Karpas-422 (cell line): ENCODE results near the gene VEPH1. TPM values are rescaled to one million over a fixed set of nuclear protein-coding genes. Genes with fewer than 3 reads are reported as not detected.

Experiments used
- DNase-seq: peaks from one replicate; pipeline ENCODE4 v3.0.0-alpha.2; 2015
- H2AFZ ChIP-seq: fragments of 200-600 bp; sonication (generic); 2 replicates; pipeline ENCODE4 v1.6.1; 2014; ENCODE audit warnings: antibody characterized with exemption, low read length, mixed read lengths
- H3K27ac ChIP-seq: fragments of 200-600 bp; sonication (generic); 2 replicates; pipeline ENCODE4 v1.5.1; 2014; ENCODE audit warnings: mild to moderate bottlenecking, low read length, moderate library complexity
- H3K27me3 ChIP-seq: fragments of 200-600 bp; sonication (generic); 2 replicates; pipeline ENCODE4 v1.6.1; 2014; ENCODE audit warnings: low read length, mixed read lengths
- H3K36me3 ChIP-seq: fragments of 200-600 bp; sonication (generic); 2 replicates; pipeline ENCODE4 v1.6.1; 2014; ENCODE audit warnings: low read length, mixed read lengths; ENCODE audit not compliant: insufficient read depth
- H3K4me1 ChIP-seq: fragments of 200-600 bp; sonication (generic); 2 replicates; pipeline ENCODE4 v1.6.1; 2014; ENCODE audit warnings: mild to moderate bottlenecking, low read length, mixed read lengths
- H3K4me2 ChIP-seq: fragments of 200-600 bp; sonication (generic); 2 replicates; pipeline ENCODE4 v1.6.1; 2014; ENCODE audit warnings: low read length, low read depth, mild to moderate bottlenecking; ENCODE audit not compliant: poor library complexity, severe bottlenecking
- H3K4me3 ChIP-seq: fragments of 200-600 bp; sonication (generic); 2 replicates; pipeline ENCODE4 v1.5.1; 2014; ENCODE audit warnings: mild to moderate bottlenecking, antibody characterized with exemption, low read length, mixed read lengths
- H3K79me2 ChIP-seq: fragments of 200-600 bp; sonication (generic); 2 replicates; pipeline ENCODE4 v1.6.1; 2014; ENCODE audit warnings: mild to moderate bottlenecking, low read length, mixed read lengths
- H3K9ac ChIP-seq: fragments of 200-600 bp; sonication (generic); 2 replicates; pipeline ENCODE4 v1.6.0; 2014; ENCODE audit warnings: low read length
- H3K9me2 ChIP-seq: fragments of 200-600 bp; sonication (generic), shearing (Covaris generic); replicated peaks from 2 replicates; pipeline ENCODE4 v1.6.0; 2014; ENCODE audit warnings: mild to moderate bottlenecking, low read length, moderate library complexity; ENCODE audit not compliant: insufficient read depth
- H3K9me3 ChIP-seq: fragments of 300-700, 200-600 bp; sonication (generic); 2 replicates; pipeline ENCODE4 v1.6.1; 2014; ENCODE audit warnings: low read length, mixed read lengths
- H4K20me1 ChIP-seq: fragments of 200-600 bp; sonication (generic); 2 replicates; pipeline ENCODE4 v1.6.1; 2014; ENCODE audit warnings: mild to moderate bottlenecking, antibody characterized with exemption, low read length, low read depth; ENCODE audit not compliant: insufficient read depth
- total RNA-seq: library from RNA; depleted of rRNA; stranded (reverse); fragments of >200 nt; shearing (Covaris generic); gene quantifications from 2 replicates; pipeline ENCODE4 v1.2.3, GENCODE V29; 2014; ENCODE audit warnings: low replicate concordance

The VEPH1 gene
- total RNA-seq, 1 experiment from 2014 or later, result not detected

DNA sequence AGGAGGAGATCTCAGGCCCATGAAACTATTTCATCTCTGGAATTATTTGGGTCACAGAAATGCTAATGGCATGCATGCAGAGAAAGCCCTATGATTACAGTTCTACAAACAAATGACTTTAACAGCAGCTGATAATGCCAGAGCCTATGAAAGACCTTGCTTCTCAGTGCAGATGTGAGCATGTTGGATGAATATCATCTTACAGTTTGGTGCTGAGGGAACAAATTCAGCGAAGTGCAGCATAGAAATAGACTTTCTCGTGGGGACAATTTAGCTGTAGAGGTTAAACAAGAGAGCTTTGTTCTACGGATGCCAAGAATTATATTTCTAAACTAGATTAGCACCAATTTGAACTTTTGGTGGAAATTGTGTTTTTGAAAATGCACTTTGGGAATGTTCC, 38.9 kb downstream of the VEPH1 start:
- Histone ChIP-seq H3K4me1 (no peaks in the 10 kb centered on the region), H3K4me2 (no peak overlapping the region), H3K36me3 (no peaks in the 10 kb centered on the region), H3K27me3 (no peaks in the 10 kb centered on the region), H3K9me2 (no peaks in the 10 kb centered on the region), H3K9ac (no peak overlapping the region), H2AFZ (no peak overlapping the region), H3K4me3 (no peak overlapping the region), H4K20me1 (no peaks in the 10 kb centered on the region), H3K9me3 (no peaks in the 10 kb centered on the region), H3K27ac (no peak overlapping the region), H3K79me2 (no peaks in the 10 kb centered on the region)
- DNase-seq, result no peak

DNA sequence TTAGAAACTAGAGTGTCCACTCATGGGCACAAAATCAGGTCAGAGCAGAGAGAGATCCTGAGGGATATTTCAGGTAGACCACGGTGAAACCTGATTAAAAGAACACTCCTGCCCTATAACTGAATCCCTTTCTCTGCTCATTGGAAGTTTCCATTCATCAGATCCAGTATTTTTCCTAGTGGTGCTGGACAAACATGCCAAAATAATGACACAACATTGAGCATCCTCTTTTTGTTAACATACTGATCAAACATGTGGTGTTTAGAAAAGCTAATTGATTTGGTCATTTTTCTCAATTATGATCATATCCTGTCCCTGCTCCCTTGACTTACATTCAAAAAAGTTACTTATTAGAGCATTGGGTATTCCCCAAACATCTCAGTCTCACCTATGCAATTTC, 39.4 kb downstream of the VEPH1 start:
- Histone ChIP-seq H2AFZ (no peak overlapping the region), H3K79me2 (no peaks in the 10 kb centered on the region), H3K4me3 (no peak overlapping the region), H3K4me1 (no peaks in the 10 kb centered on the region), H3K4me2 (no peak overlapping the region), H4K20me1 (no peaks in the 10 kb centered on the region), H3K27ac (no peak overlapping the region), H3K27me3 (no peaks in the 10 kb centered on the region), H3K9me3 (no peaks in the 10 kb centered on the region), H3K9ac (no peak overlapping the region), H3K36me3 (no peaks in the 10 kb centered on the region), H3K9me2 (no peaks in the 10 kb centered on the region)
- DNase-seq, result no peak

DNA sequence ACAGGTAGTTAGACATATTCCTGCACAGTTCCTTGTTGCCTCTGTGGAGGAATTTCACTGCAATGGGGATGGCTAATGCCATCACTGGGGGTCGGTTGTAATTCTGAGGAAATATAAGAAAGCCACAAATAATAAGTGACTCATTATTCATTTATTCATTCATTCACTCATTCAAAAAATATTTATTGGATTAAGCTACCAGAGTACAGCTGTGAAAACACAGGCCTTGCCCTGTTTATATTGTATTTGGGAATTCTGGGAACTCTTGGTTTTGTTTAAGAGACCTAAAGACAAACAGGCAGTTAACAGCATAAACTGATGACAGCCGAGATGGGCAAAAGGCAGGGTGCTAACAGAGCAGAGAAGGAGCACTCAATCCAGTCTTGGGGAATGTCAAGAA, 43.0 kb downstream of the VEPH1 start:
- H3K27ac ChIP-seq, result no peak overlapping the region
- H3K4me2 ChIP-seq, result no peak overlapping the region
- H4K20me1 ChIP-seq, result no peaks in the 10 kb centered on the region
- H3K9me2 ChIP-seq, result no peaks in the 10 kb centered on the region
- H3K27me3 ChIP-seq, result no peaks in the 10 kb centered on the region
- no peak overlapping the region for H3K4me3 ChIP-seq
- H2AFZ ChIP-seq, result no peak overlapping the region
- H3K9me3 ChIP-seq, result no peaks in the 10 kb centered on the region
- no peak for DNase-seq
- H3K9ac ChIP-seq, result no peak overlapping the region
- no peaks in the 10 kb centered on the region for H3K79me2 ChIP-seq
- no peaks in the 10 kb centered on the region for H3K36me3 ChIP-seq
- no peaks in the 10 kb centered on the region for H3K4me1 ChIP-seq

DNA sequence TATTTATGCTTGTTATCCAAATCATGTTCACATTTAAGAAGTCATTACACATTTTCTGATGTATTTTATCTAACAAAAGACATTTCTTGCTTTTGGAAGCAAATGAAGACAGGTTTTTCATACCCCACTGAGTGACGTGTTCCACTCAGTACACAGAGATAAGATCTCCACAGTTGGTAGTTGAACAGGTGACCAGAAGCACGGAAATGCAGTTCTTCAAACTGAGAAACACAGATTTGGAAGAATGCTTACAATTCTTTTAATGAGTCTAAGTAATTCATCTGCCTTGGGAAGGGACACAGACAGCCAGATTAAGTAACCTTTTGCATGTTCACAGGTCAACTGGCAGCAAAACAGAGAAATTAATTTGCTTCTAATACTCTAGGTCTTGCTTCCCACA, 43.5 kb downstream of the VEPH1 start:
- H3K27ac ChIP-seq, result no peak overlapping the region
- no peak overlapping the region for H3K4me3 ChIP-seq
- no peaks in the 10 kb centered on the region for H3K9me2 ChIP-seq
- H3K36me3 ChIP-seq, result no peaks in the 10 kb centered on the region
- no peaks in the 10 kb centered on the region for H3K79me2 ChIP-seq
- H3K4me2 ChIP-seq, result no peak overlapping the region
- no peak overlapping the region for H3K9ac ChIP-seq
- no peaks in the 10 kb centered on the region for H3K4me1 ChIP-seq
- no peaks in the 10 kb centered on the region for H4K20me1 ChIP-seq
- no peak for DNase-seq
- no peak overlapping the region for H2AFZ ChIP-seq
- H3K9me3 ChIP-seq, result no peaks in the 10 kb centered on the region
- H3K27me3 ChIP-seq, result no peaks in the 10 kb centered on the region

DNA sequence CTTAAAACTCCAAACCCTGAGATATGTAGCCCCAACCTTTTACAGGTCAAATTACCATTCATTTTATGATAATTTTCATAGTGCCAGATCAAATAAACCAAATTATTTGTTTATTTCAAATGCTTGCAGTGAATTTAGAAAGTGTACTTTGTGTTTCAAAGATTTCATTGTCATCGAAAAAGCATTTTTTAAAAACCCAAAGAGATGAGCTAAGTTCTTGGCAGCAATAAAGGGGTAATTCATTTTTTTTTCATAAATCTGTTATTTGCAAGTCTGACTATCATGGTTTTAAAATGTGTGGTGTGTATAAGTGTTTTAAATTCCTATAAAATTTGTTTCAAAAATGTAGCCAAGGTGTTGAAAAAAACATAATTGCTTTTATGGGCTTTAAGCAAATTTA, 49.4 kb downstream of the VEPH1 start:
- H3K4me2 ChIP-seq, result no peak overlapping the region

DNA sequence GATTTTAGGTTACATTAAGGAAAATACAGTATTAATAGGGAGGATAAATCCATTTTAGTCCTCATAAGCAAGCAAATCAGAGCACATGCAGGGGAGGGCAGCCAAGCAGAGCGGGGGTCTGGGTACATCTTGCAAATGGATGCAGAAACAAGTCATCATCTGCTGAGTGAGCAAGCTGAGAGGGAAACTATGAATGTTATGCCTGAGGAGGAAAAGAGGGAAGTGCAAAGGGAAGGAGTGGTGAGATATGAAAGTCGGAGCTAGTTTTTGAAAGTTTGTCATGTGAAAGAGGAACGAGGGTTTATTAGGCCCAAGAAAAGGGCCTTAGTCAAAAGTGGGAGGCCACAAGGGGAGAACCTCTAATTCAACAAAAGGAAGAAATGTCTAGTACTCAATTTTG, 51.1 kb downstream of the VEPH1 start:
- Histone ChIP-seq H3K27me3 (no peaks in the 10 kb centered on the region), H3K9ac (no peak overlapping the region), H2AFZ (no peak overlapping the region), H4K20me1 (no peaks in the 10 kb centered on the region), H3K36me3 (no peaks in the 10 kb centered on the region), H3K9me2 (no peaks in the 10 kb centered on the region), H3K4me2 (no peak overlapping the region), H3K9me3 (no peaks in the 10 kb centered on the region), H3K4me1 (no peaks in the 10 kb centered on the region), H3K27ac (no peak overlapping the region), H3K4me3 (no peak overlapping the region), H3K79me2 (no peaks in the 10 kb centered on the region)
- no peak for DNase-seq

More for the DNA sequence above, 49.4 kb downstream of the VEPH1 start:
- Histone ChIP-seq H3K4me3 (no peak overlapping the region), H4K20me1 (no peaks in the 10 kb centered on the region), H3K4me1 (no peaks in the 10 kb centered on the region), H3K79me2 (no peaks in the 10 kb centered on the region), H3K9me3 (no peaks in the 10 kb centered on the region), H3K36me3 (no peaks in the 10 kb centered on the region), H3K27me3 (no peaks in the 10 kb centered on the region), H2AFZ (no peak overlapping the region), H3K27ac (no peak overlapping the region), H3K9ac (no peak overlapping the region), H3K9me2 (no peaks in the 10 kb centered on the region)
- no peak for DNase-seq

DNA sequence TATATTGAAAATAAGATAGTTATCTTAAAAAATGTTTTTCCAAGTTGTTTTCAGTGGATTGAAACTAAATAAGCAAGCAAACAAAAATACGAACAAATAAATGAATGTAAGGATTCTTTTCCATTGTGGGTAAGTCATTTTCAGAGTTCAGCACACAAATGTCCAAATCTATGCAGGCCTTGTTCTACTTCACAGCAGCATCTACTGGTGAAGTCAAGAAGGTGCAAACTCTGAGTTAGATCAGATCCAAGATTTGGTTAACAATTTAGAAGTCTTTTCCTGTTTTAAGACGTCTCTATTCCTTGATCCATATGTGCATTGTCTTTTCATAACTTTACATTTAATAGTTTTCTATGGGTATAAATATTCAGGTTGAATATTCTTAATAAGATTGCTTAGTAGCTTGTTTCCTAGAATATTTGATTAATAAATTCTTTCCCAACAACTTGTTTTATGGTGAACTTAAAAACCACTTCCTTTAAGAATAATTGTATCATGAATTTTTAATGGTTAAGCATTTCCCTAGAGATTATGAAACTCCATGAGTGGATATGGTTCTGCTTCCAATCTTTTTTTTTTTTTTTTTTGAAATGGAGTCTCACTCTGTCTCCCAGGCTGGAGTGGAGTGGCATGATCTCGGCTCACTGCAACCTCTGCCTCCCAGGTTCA, 56.1 kb downstream of the VEPH1 start:
- Histone ChIP-seq H3K9me2 (no peaks in the 10 kb centered on the region), H3K9ac (no peak overlapping the region), H3K4me1 (no peaks in the 10 kb centered on the region), H4K20me1 (no peaks in the 10 kb centered on the region), H3K4me3 (no peak overlapping the region), H3K27me3 (no peaks in the 10 kb centered on the region), H3K36me3 (no peaks in the 10 kb centered on the region), H3K9me3 (no peaks in the 10 kb centered on the region), H3K27ac (no peak overlapping the region), H3K79me2 (no peaks in the 10 kb centered on the region), H3K4me2 (no peak overlapping the region), H2AFZ (no peak overlapping the region)
- DNase-seq, result peak; percentile 44

DNA sequence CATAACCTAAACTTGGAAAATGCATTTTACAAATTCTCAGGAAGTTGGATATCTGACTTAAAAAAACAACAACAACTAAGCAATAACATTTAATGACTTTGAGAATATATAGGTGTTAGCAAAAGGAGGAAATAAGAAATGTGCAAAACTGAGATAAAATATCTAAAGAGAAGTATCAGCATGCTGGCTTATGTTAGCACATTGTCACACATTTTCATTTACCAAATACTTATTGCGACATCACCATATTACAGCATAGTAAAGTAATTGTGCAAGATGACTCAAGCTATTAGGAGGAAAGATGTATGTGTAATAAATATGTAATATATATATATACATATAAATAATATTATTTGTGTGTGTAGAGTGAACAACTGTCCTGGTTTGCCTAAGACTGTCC, 57.4 kb downstream of the VEPH1 start:
- no peak overlapping the region for H2AFZ ChIP-seq
- no peak overlapping the region for H3K27ac ChIP-seq
- H3K4me3 ChIP-seq, result no peak overlapping the region
- H3K79me2 ChIP-seq, result no peaks in the 10 kb centered on the region
- H3K4me1 ChIP-seq, result no peaks in the 10 kb centered on the region
- H3K9me2 ChIP-seq, result no peaks in the 10 kb centered on the region
- H3K27me3 ChIP-seq, result no peaks in the 10 kb centered on the region
- no peaks in the 10 kb centered on the region for H3K36me3 ChIP-seq
- no peak for DNase-seq
- no peaks in the 10 kb centered on the region for H3K9me3 ChIP-seq
- H4K20me1 ChIP-seq, result no peaks in the 10 kb centered on the region
- no peak overlapping the region for H3K9ac ChIP-seq
- no peak overlapping the region for H3K4me2 ChIP-seq

DNA sequence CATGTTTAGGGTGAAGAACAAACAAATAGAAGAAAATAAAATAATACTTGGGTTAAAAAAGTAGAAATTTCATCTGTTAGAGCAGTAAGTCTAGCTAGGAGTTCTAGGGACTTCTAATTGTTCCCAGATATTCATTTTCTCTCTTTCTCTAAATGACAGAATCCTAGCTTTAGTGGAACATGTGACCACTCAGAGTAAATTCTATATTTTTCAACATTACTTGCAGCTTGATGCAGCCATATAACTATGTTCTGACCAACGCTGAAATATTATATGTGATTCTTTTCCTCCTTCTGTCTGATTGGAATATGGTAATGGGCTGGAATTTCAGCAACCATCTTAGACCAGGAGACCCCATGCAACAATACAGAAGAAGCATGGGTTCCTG, 58.4 kb downstream of the VEPH1 start:
- Histone ChIP-seq H3K4me2 (no peak overlapping the region), H2AFZ (no peak overlapping the region), H3K79me2 (no peaks in the 10 kb centered on the region), H3K4me1 (no peaks in the 10 kb centered on the region), H4K20me1 (no peaks in the 10 kb centered on the region), H3K9me3 (no peaks in the 10 kb centered on the region), H3K27ac (no peak overlapping the region), H3K27me3 (no peaks in the 10 kb centered on the region), H3K4me3 (no peak overlapping the region), H3K9me2 (no peaks in the 10 kb centered on the region), H3K9ac (no peak overlapping the region), H3K36me3 (no peaks in the 10 kb centered on the region)
- no peak for DNase-seq
